SK-N-SH treated with all-trans-retinoic acid at 6 μM for 48 hours (cell line): ENCODE results near the gene ARHGEF16.

Experiments used
- ATAC-seq: fragments of 200-7000 bp; cut with Tn5 transposase; 3 replicates; pipeline ENCODE4 v1.9.1; 2020; ENCODE audit warnings: mild to moderate bottlenecking, moderate library complexity
- BACH2 ChIP-seq: fragments of 250-450 bp; sonication (Bioruptor Pico); IDR thresholded peaks from 2 replicates; pipeline ENCODE4 v1.9.0; 2021; ENCODE audit warnings: mild to moderate bottlenecking, borderline replicate concordance
- CSDC2 ChIP-seq: fragments of 250-450 bp; sonication (Bioruptor Pico); IDR thresholded peaks from 2 replicates; pipeline ENCODE4 v1.5.0; 2020; ENCODE audit warnings: mild to moderate bottlenecking, moderate library complexity
- GLIS3 ChIP-seq: fragments of 250-450 bp; sonication (Bioruptor Pico); IDR thresholded peaks from 2 replicates; pipeline ENCODE4 v1.5.0; 2020; ENCODE audit warnings: mild to moderate bottlenecking, moderate library complexity
- ISL1 ChIP-seq: fragments of 250-450 bp; sonication (Bioruptor Pico); IDR thresholded peaks from 2 replicates; pipeline ENCODE4 v2.1.2; 2022; ENCODE audit warnings: mild to moderate bottlenecking, moderate library complexity
- OSR1 ChIP-seq: fragments of 250-450 bp; sonication (Bioruptor Pico); IDR thresholded peaks from 2 replicates; pipeline ENCODE4 v1.8.0; 2022; ENCODE audit warnings: moderate library complexity, mild to moderate bottlenecking, inconsistent platforms
- PPARA ChIP-seq: fragments of 250-450 bp; sonication (Bioruptor Pico); IDR thresholded peaks from 2 replicates; pipeline ENCODE4 v1.5.0; 2020; ENCODE audit warnings: mild to moderate bottlenecking, borderline replicate concordance
- RARB ChIP-seq: fragments of 250-450 bp; sonication (Bioruptor Pico); IDR thresholded peaks from 2 replicates; pipeline ENCODE4 v1.8.0; 2021; ENCODE audit warnings: mild to moderate bottlenecking, moderate library complexity
- TCF4 ChIP-seq: fragments of 250-450 bp; sonication (Bioruptor Pico); IDR thresholded peaks from 2 replicates; pipeline ENCODE4 v1.8.0; 2021; ENCODE audit warnings: mild to moderate bottlenecking, moderate library complexity, borderline replicate concordance
- TOX ChIP-seq: fragments of 250-450 bp; sonication (Bioruptor Pico); IDR thresholded peaks from 2 replicates; pipeline ENCODE4 v1.8.0; 2021; ENCODE audit warnings: mild to moderate bottlenecking, moderate library complexity, borderline replicate concordance
- ZFP3 ChIP-seq: fragments of 250-450 bp; sonication (Bioruptor Pico); IDR thresholded peaks from 2 replicates; pipeline ENCODE4 v1.5.0; 2020; ENCODE audit warnings: mild to moderate bottlenecking, moderate library complexity
- ZFP30 ChIP-seq: fragments of 450-650 bp; formaldehyde crosslinking; IDR thresholded peaks from 2 replicates; pipeline ENCODE4 v1.5.0; 2022; ENCODE audit warnings: mild to moderate bottlenecking, moderate library complexity
- ZNF70 ChIP-seq: fragments of 450-650 bp; formaldehyde crosslinking; IDR thresholded peaks from 2 replicates; pipeline ENCODE4 v1.5.0; 2020; ENCODE audit warnings: mild to moderate bottlenecking, moderate library complexity
- ZNF8 ChIP-seq: fragments of 450-650 bp; formaldehyde crosslinking; IDR thresholded peaks from 2 replicates; pipeline ENCODE4 v1.5.0; 2020; ENCODE audit warnings: mild to moderate bottlenecking, moderate library complexity
- TF ChIP-seq, protein P1 (sequence below): fragments of 250-450 bp; sonication (Bioruptor Pico); IDR thresholded peaks from 2 replicates; pipeline ENCODE4 v1.5.0; 2020; ENCODE audit warnings: mild to moderate bottlenecking, moderate library complexity
- TF ChIP-seq, protein P2 (sequence below): fragments of 250-450 bp; sonication (Bioruptor Pico); IDR thresholded peaks from 2 replicates; pipeline ENCODE4 v1.5.1; 2021; ENCODE audit warnings: mild to moderate bottlenecking, moderate library complexity
- TF ChIP-seq, protein P3 (sequence below): fragments of 250-450 bp; sonication (Bioruptor Pico); IDR thresholded peaks from 2 replicates; pipeline ENCODE4 v1.8.0; 2020; ENCODE audit warnings: mild to moderate bottlenecking, moderate library complexity, borderline replicate concordance
- TF ChIP-seq, protein P4 (sequence below): fragments of 250-450 bp; sonication (Bioruptor Pico); IDR thresholded peaks from 2 replicates; pipeline ENCODE4 v1.5.1; 2020; ENCODE audit warnings: low read depth, mild to moderate bottlenecking, moderate library complexity
- TF ChIP-seq, protein P5 (sequence below): fragments of 250-450 bp; sonication (Bioruptor Pico); IDR thresholded peaks from 2 replicates; pipeline ENCODE4 v1.8.0; 2021; ENCODE audit warnings: low read depth, mild to moderate bottlenecking, moderate library complexity, borderline replicate concordance

Gene ARHGEF16

DNA sequence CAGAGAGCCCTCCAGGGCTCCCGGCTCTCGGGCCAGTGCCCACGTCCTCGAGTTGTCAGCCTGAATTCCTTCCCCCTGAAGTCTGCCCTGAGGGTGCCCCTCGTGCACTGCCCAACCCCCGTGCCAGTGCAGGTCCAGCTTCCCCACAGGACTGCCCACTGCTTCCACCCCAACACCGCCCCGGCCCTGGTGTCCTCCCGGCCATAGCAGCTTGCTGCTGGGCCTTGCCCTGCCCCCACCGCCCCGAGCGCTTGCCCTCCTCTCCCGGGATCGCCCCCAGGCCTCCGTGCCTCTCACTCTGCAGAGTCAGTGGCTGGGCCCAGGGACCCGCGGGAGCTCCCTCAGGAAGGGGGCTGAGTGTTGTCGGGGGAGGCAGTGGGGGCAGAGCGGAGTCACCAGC is 24.1 kb upstream of the ARHGEF16 start (continued):
- TF ChIP-seq, protein P1, sequence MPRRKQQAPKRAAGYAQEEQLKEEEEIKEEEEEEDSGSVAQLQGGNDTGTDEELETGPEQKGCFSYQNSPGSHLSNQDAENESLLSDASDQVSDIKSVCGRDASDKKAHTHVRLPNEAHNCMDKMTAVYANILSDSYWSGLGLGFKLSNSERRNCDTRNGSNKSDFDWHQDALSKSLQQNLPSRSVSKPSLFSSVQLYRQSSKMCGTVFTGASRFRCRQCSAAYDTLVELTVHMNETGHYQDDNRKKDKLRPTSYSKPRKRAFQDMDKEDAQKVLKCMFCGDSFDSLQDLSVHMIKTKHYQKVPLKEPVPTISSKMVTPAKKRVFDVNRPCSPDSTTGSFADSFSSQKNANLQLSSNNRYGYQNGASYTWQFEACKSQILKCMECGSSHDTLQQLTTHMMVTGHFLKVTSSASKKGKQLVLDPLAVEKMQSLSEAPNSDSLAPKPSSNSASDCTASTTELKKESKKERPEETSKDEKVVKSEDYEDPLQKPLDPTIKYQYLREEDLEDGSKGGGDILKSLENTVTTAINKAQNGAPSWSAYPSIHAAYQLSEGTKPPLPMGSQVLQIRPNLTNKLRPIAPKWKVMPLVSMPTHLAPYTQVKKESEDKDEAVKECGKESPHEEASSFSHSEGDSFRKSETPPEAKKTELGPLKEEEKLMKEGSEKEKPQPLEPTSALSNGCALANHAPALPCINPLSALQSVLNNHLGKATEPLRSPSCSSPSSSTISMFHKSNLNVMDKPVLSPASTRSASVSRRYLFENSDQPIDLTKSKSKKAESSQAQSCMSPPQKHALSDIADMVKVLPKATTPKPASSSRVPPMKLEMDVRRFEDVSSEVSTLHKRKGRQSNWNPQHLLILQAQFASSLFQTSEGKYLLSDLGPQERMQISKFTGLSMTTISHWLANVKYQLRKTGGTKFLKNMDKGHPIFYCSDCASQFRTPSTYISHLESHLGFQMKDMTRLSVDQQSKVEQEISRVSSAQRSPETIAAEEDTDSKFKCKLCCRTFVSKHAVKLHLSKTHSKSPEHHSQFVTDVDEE (CRISPR knock-in tag): no peak
- no peak for TF ChIP-seq GLIS3
- TF ChIP-seq, all 23 proteins: peak for 0

DNA sequence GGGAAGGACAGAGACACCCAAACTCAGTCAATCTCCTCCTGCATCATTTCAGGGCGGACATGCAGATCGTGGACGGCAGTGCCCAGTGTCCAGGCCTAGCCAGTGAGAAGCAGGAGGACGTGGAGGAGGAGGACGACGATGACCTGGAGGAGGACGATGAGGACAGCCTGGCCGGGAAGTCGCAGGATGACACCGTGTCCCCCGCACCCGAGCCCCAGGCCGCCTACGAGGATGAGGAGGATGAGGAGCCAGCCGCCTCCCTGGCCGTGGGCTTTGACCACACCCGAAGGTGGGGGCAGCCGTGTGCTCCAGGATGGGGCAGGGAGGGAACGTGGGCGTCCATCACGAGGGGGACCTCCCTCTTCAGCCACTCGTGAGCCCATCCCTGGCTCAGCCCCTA is 23.6 kb upstream of the ARHGEF16 start:
- ATAC-seq: no peak
- no peak for TF ChIP-seq ZFP3 (CRISPR knock-in tag)
- no peak for TF ChIP-seq ZNF70 (CRISPR knock-in tag)
- TF ChIP-seq, protein P2, sequence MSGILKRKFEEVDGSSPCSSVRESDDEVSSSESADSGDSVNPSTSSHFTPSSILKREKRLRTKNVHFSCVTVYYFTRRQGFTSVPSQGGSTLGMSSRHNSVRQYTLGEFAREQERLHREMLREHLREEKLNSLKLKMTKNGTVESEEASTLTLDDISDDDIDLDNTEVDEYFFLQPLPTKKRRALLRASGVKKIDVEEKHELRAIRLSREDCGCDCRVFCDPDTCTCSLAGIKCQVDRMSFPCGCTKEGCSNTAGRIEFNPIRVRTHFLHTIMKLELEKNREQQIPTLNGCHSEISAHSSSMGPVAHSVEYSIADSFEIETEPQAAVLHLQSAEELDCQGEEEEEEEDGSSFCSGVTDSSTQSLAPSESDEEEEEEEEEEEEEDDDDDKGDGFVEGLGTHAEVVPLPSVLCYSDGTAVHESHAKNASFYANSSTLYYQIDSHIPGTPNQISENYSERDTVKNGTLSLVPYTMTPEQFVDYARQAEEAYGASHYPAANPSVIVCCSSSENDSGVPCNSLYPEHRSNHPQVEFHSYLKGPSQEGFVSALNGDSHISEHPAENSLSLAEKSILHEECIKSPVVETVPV (CRISPR knock-in tag): no peak
- no peak for TF ChIP-seq TCF4 (CRISPR knock-in tag)
- TF ChIP-seq, protein P3, sequence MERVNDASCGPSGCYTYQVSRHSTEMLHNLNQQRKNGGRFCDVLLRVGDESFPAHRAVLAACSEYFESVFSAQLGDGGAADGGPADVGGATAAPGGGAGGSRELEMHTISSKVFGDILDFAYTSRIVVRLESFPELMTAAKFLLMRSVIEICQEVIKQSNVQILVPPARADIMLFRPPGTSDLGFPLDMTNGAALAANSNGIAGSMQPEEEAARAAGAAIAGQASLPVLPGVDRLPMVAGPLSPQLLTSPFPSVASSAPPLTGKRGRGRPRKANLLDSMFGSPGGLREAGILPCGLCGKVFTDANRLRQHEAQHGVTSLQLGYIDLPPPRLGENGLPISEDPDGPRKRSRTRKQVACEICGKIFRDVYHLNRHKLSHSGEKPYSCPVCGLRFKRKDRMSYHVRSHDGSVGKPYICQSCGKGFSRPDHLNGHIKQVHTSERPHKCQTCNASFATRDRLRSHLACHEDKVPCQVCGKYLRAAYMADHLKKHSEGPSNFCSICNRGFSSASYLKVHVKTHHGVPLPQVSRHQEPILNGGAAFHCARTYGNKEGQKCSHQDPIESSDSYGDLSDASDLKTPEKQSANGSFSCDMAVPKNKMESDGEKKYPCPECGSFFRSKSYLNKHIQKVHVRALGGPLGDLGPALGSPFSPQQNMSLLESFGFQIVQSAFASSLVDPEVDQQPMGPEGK (CRISPR knock-in tag): no peak
- no peak for TF ChIP-seq ZNF8 (CRISPR knock-in tag)
- TF ChIP-seq ZFP30 (CRISPR knock-in tag): no peak
- TF ChIP-seq GLIS3: no peak
- no peak for TF ChIP-seq BACH2 (CRISPR knock-in tag)
- TF ChIP-seq ISL1 (CRISPR knock-in tag): no peak
- TF ChIP-seq, protein P4, sequence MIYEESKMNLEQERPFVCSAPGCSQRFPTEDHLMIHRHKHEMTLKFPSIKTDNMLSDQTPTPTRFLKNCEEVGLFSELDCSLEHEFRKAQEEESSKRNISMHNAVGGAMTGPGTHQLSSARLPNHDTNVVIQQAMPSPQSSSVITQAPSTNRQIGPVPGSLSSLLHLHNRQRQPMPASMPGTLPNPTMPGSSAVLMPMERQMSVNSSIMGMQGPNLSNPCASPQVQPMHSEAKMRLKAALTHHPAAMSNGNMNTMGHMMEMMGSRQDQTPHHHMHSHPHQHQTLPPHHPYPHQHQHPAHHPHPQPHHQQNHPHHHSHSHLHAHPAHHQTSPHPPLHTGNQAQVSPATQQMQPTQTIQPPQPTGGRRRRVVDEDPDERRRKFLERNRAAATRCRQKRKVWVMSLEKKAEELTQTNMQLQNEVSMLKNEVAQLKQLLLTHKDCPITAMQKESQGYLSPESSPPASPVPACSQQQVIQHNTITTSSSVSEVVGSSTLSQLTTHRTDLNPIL (CRISPR knock-in tag): no peak
- TF ChIP-seq, protein P5, sequence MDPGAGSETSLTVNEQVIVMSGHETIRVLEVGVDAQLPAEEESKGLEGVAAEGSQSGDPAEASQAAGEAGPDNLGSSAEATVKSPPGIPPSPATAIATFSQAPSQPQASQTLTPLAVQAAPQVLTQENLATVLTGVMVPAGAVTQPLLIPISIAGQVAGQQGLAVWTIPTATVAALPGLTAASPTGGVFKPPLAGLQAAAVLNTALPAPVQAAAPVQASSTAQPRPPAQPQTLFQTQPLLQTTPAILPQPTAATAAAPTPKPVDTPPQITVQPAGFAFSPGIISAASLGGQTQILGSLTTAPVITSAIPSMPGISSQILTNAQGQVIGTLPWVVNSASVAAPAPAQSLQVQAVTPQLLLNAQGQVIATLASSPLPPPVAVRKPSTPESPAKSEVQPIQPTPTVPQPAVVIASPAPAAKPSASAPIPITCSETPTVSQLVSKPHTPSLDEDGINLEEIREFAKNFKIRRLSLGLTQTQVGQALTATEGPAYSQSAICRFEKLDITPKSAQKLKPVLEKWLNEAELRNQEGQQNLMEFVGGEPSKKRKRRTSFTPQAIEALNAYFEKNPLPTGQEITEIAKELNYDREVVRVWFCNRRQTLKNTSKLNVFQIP (CRISPR knock-in tag): no peak
- no peak for TF ChIP-seq CSDC2
- no peak for TF ChIP-seq RARB (CRISPR knock-in tag)

DNA sequence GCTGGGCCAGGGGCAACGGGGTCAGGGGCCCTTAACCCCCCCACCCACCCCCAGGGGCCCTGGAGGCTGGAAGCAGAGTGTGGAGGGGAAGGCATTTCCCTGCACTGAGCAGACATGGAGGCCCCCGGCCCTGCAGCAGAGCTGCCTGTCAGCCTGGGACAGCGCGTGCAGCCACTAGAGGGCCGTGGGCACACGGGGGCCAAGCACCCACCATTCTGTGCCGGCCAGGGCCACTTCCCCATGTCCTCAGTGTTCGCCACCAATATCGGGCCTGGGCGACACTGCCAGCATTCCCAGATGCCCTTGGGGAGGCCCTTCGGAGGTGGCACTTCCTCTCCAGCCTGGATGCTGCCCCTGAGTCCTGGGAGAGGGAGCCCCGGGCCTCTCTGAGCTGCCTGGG is 23.2 kb upstream of the ARHGEF16 start:
- peak; percentile 79 for ATAC-seq
- TF ChIP-seq RARB (CRISPR knock-in tag) (no peak), TCF4 (CRISPR knock-in tag) (no peak), ISL1 (CRISPR knock-in tag) (no peak), ZNF8 (CRISPR knock-in tag) (no peak), ZFP3 (CRISPR knock-in tag) (no peak), OSR1 (CRISPR knock-in tag) (no peak), ZNF70 (CRISPR knock-in tag) (no peak), BACH2 (CRISPR knock-in tag) (no peak), CSDC2 (no peak), PPARA (CRISPR knock-in tag) (no peak), GLIS3 (no peak), TOX (no peak)
- TF ChIP-seq, protein P2 (CRISPR knock-in tag): no peak
- TF ChIP-seq, protein P1 (CRISPR knock-in tag): no peak
- TF ChIP-seq, protein P4 (CRISPR knock-in tag): no peak
- TF ChIP-seq, protein P3 (CRISPR knock-in tag): no peak
